ENCODE data around the gene RCC2. TPM values are rescaled to one million over a fixed set of nuclear protein-coding genes. Genes with fewer than 3 reads are reported as not detected.

RCC2 gene
- total RNA-seq, 3 donors from 2014 or later, result 47.1 to 73.3 (median 55.1) TPM

DNA sequence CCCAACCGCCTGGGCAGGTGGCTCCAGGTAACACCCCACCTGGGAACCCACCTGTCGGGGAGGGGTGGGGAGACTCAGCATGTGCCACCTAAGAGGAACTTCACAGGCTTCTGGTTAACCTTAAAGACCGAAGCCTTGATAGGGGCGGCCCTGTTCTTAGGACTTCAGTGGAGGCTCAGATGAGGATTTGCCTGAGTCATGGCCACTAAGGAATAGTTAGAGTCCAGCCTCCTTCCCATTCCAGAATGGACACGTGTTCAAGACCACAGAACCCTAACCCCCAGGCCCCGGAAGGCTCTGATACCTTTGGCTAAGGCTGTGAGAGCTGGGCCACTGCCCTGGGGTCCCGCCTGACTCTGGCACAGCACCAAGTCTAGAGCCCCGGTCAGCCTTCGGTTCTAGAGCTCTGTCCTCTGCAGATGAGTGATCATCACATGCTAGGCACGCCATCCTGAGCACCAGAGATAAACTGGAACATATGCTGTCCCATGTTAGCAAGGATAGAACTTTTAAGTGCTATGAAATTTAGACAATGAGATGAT, 47.2 kb downstream of the RCC2 start:
- no peak overlapping the region for H3K4me3 ChIP-seq
- no peak for TF ChIP-seq CTCF (IDR thresholded peaks at IDR 0.05)
- no peaks in the 10 kb centered on the region for H3K4me1 ChIP-seq (ENCODE audit: low read depth)
- intact Hi-C loops (cut with DNase I, micrococcal nuclease), result no loop called here
- no peaks in the 10 kb centered on the region for H3K36me3 ChIP-seq (ENCODE audit: low read depth)
- DNase-seq (no peak), ATAC-seq (no peak)
- H3K9me3 ChIP-seq, result no peaks in the 10 kb centered on the region

GRCh38 chr1:17381161-17381560, 58.3 kb downstream of the RCC2 start:
- Histone ChIP-seq H3K9me3 (no peaks in the 10 kb centered on the region), H3K36me3 (ENCODE audit: low read depth) (no peaks in the 10 kb centered on the region), H3K4me3 (no peak overlapping the region), H3K4me1 (ENCODE audit: low read depth) (no peaks in the 10 kb centered on the region)
- no peak for ATAC-seq
- no peak for DNase-seq
- intact Hi-C loops (cut with DNase I, micrococcal nuclease), result no loop called here
- no peak for TF ChIP-seq CTCF (IDR thresholded peaks at IDR 0.05)

DNA sequence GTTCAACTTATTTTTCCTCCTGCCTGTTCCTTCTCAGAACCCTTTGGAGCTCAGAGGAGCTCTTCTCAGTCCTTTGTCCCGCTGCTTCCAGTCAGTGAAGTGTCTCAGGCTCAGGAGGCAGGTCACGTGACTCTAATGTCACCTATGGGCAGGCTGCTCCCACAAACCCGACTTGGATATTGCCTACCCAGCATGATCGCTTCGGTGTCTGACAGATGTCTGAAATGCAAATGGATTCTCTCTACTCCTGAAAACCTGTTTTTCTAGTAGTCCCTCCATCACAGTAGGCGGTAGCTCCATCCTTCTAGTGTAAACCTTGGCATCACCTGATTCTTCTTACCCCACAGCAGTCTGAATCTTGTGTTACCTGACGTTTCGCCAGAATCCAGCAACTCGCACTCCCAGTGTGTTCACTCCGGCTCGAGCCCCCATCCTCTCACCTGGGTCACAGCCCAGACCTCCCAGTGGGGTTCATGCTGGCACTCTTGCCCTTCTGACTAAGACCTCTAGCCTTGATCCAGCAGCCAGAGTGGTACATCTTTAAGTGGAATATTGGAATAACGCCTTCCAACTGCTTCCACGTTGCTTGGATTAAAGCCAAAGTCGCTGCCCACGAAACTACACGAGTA, 62.0 kb downstream of the RCC2 start:
- intact Hi-C loops (cut with DNase I, micrococcal nuclease), result no loop called here
- H3K4me3 ChIP-seq, result no peak overlapping the region
- ATAC-seq (no peak), DNase-seq (no peak)
- H3K9me3 ChIP-seq, result no peaks in the 10 kb centered on the region
- H3K4me1 ChIP-seq (ENCODE audit: low read depth), result no peaks in the 10 kb centered on the region
- TF ChIP-seq CTCF (IDR thresholded peaks at IDR 0.05), result no peak
- no peaks in the 10 kb centered on the region for H3K36me3 ChIP-seq (ENCODE audit: low read depth)

DNA sequence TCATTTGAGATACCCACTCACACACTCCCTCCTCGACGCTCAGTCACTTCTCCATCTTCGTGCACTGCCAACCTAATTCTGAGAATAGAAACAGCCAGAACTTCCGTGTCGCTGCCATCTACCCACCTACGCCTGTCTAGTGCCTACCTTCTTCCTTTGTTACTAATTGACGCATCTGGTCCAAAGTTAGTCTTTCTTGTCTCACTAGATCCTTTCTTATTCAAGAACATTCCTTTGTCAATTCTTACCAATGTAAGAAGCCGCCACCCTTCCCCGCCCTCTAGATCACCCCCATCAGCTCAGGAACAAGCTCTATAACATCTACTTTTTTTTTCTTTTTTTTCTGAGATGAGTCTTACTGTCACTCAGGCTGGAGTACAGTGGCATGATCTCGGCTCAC, 63.8 kb downstream of the RCC2 start:
- ATAC-seq, result no peak
- TF ChIP-seq CTCF (IDR thresholded peaks at IDR 0.05), result no peak
- H3K4me1 ChIP-seq (ENCODE audit: low read depth), result no peaks in the 10 kb centered on the region
- no peak overlapping the region for H3K4me3 ChIP-seq
- H3K36me3 ChIP-seq (ENCODE audit: low read depth), result no peaks in the 10 kb centered on the region
- DNase-seq, result no peak
- intact Hi-C loops (cut with DNase I, micrococcal nuclease), result no loop called here
- H3K9me3 ChIP-seq, result no peaks in the 10 kb centered on the region

DNA sequence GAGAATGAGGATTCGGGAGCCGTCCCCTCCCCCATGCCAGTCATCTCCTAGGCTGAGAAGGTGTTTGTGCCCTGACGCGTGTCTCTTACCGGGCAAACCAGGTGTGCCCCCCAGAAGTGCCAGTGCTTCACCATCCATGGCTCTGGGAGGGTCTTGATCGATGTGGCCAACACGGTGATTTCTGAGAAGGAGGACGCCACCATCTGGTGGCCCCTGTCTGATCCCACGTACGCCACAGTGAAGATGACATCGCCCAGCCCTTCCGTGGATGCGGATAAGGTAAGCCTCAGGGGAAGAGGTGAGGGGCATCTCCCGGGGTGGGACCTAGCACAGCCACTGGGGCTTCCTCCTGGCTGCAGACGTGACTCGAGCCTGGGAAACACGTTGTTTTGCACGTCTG, 66.5 kb downstream of the RCC2 start:
- H3K9me3 ChIP-seq, result no peaks in the 10 kb centered on the region
- H3K4me3 ChIP-seq, result no peak overlapping the region
- no peaks in the 10 kb centered on the region for H3K4me1 ChIP-seq (ENCODE audit: low read depth)
- ATAC-seq (no peak), DNase-seq (no peak)
- H3K36me3 ChIP-seq (ENCODE audit: low read depth), result no peaks in the 10 kb centered on the region
- intact Hi-C loops (cut with DNase I, micrococcal nuclease), result no loop called here
- no peak for TF ChIP-seq CTCF (IDR thresholded peaks at IDR 0.05)

DNA sequence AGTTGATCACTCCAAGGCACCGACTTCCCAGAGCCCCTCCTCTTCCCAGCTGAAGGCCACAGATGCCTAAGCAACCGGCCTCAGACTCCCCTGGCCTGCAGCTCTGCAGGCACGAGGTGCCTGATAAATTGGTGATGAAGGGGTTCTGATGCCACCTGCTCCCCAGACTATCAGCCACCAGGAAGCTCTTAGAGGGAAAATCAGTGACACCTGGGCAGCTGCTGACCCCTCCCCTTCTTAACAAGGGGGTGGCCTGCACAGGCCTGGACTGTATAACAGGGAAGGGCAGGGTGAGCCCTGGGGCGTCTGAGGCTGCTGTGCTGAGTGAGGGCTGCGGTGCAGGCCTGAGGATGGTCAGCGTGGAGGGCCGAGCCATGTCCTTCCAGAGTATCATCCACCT, 67.6 kb downstream of the RCC2 start, which contains the start of gene PADI6:
Gene PADI6, plus strand, starts transcription at position 301 of the 400 bp plus-strand sequence. Its CDS starts 50 bp downstream, at position 351.
- H3K36me3 ChIP-seq (ENCODE audit: low read depth), result no peaks in the 10 kb centered on the region
- no peak within 1 kb of the TSS for H3K4me3 ChIP-seq
- intact Hi-C loops (cut with DNase I, micrococcal nuclease), result no loop called here
- no peaks in the 10 kb centered on the region for H3K9me3 ChIP-seq
- DNase-seq (no peak), ATAC-seq (no peak)
- no peaks in the 10 kb centered on the region for H3K4me1 ChIP-seq (ENCODE audit: low read depth)
- no peak for TF ChIP-seq CTCF (IDR thresholded peaks at IDR 0.05)

Data from mucosa of descending colon (tissue), 3 donors.